ENCODE data around the gene MKRN3.

The MKRN3 gene

GRCh38 chr15:23565395-23566070 lies at the start of gene MKRN3:
Gene MKRN3, plus strand, starts transcription at chr15:23565674. Its CDS starts 109 bp downstream, at chr15:23565783.
- DNase-seq (ENCODE audit: low spot score), result peak; percentile 20

GRCh38 chr15:23516866-23517265 lies 48.6 kb upstream of the MKRN3 start:
- no peak for DNase-seq (ENCODE audit: low spot score)

DNA sequence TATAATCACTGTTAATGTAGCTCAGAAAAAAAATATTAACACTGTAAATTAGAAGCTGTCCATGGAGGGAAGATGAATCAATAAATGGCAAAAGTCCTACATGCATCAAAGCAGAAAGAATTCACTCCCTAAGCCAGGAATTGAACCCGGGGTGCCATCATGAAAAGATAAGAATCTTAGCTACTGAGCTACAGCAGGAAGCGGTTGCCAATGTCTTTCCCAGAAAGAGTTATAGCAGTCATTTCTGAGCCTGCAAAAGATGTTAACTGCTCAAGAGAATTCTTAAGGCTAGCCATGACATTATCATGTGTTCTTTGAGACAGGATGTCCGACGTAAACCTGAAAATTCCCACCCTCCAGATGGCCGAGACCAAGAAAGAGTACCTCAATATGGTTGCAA lies 47.4 kb upstream of the MKRN3 start:
- DNase-seq (ENCODE audit: low spot score), result no peak

- no peak for DNase-seq (ENCODE audit: low spot score)
Measured at GRCh38 chr15:23524816-23525215, 40.7 kb upstream of the MKRN3 start.

DNA sequence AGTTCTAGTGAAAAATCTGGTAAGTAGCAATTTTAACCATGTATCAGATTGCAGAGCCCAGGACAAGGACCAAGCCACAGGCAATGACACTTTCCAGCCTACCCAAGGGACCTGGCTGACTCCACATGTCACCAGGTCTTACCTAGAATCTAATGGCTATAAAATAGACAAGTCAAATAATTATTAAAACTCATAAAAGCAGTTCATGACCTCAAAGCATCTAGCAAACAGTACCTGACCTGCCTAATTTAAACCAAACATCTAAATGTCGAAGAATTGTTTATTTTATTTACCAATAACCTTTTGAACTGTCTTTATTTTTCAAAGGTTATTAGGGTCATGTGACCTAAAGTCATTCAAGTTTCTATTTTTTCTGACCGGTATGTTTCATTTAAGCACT lies 35.6 kb upstream of the MKRN3 start:
- no peak for DNase-seq (ENCODE audit: low spot score)

DNA sequence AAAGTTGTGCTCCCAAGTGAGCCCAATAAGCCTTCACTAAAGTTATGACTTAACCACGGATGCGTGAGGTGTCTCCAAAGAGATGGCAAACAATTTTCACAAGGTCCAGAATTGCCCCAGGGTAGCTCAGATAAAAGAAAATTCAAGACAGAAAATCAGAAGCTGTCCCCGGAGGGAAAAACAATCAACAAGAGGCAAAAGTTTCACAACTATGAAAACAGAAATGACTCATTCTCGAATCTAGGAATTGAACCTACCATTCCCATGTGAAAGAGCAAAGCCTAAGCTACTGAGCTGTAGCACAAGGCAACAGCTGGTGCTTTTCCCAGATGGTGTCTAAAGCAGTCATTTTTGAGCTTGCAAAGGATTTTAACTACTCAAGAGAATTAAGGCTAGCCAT lies 33.5 kb upstream of the MKRN3 start:
- DNase-seq (ENCODE audit: low spot score), result no peak

- no peak for DNase-seq (ENCODE audit: low spot score)
Measured at GRCh38 chr15:23536659-23537058, 28.8 kb upstream of the MKRN3 start.

GRCh38 chr15:23538648-23539047 lies 26.8 kb upstream of the MKRN3 start:
- no peak for DNase-seq (ENCODE audit: low spot score)

- no peak for DNase-seq (ENCODE audit: low spot score)
Measured at GRCh38 chr15:23539892-23540291, 25.6 kb upstream of the MKRN3 start.

DNA sequence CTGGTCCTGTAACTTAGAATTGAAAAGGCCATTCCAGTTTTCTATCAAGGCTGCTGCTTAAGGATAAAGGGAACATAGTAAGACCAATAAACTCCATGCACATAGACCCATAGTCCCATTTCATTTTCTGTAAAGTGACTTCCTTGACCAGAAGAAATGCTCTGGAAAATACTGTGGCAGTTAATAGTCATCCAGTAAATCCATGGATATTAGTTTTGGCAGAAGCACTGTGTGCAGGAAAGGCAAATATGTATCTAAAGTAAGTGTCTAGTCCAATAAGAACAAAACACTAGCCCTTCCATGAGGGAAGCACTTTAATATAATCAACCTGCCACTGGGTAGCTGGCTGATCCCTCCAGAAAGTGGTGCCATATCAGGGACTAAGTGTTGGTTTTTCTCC lies 19.3 kb upstream of the MKRN3 start:
- DNase-seq (ENCODE audit: low spot score), result no peak

GRCh38 chr15:23548071-23548470 lies 17.4 kb upstream of the MKRN3 start:
- DNase-seq (ENCODE audit: low spot score), result no peak

GRCh38 chr15:23561914-23562313 lies 3.6 kb upstream of the MKRN3 start:
- DNase-seq (ENCODE audit: low spot score), result no peak

DNA sequence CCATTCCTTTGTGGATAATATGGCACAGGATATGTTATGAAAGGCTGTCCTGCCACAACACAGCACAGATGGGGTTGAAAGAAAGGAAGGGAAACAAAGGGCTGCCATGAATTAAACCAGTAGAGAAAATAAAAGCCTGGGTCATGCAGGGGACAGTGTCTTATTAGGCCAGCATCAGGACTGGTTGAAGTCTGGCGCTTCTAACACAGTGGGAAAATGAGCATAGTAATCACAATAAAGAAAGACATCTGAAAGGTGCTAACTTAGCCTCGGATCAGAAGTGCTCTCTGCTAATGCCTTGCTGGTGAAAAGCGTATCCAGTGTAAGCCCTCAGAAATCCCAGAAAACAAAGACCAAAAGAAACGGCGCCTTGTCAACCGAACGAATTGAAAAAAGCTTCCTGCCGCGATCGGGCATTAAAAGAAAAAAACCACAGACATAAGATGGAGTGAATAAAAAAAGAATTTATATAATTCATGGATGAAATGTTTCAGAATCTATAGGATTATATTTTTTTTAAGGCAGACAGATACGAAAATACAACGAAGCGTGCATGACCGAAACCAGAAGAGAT lies 566 bp upstream of the MKRN3 start:
- no peak for DNase-seq (ENCODE audit: low spot score)

- DNase-seq (ENCODE audit: low spot score), result no peak
Measured at GRCh38 chr15:23566071-23566554, 639 bp downstream of the MKRN3 start.

DNA sequence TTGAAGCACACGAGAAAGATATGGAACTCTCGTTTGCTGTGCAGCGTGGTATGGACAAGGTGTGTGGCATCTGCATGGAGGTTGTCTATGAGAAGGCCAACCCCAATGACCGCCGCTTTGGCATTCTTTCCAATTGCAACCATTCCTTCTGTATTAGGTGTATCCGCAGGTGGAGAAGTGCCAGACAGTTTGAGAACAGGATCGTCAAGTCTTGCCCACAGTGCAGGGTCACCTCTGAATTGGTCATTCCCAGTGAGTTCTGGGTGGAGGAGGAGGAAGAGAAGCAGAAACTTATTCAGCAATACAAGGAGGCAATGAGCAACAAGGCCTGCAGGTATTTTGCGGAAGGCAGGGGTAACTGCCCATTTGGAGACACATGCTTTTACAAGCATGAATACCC lies 1.2 kb downstream of the MKRN3 start:
- DNase-seq (ENCODE audit: low spot score), result no peak

DNA sequence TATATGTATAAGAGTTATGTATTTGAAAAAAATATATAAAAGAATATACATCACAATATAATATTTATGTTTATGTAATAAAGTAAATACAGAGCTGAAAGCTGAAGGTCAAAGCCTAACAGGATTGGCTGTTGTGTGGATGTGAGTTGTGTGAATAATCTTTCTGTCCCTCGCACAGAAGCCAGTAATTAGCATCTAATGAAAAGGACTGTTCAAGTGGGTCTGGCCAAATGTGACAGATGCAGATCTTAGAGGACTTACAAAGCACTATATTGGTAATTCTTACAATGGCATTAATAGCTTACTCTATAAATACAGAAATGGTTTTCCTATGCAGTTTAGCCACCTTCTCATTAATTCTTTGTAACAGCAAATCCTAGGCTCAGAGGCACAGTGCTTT lies 2.4 kb downstream of the MKRN3 start:
- DNase-seq (ENCODE audit: low spot score), result no peak

DNA sequence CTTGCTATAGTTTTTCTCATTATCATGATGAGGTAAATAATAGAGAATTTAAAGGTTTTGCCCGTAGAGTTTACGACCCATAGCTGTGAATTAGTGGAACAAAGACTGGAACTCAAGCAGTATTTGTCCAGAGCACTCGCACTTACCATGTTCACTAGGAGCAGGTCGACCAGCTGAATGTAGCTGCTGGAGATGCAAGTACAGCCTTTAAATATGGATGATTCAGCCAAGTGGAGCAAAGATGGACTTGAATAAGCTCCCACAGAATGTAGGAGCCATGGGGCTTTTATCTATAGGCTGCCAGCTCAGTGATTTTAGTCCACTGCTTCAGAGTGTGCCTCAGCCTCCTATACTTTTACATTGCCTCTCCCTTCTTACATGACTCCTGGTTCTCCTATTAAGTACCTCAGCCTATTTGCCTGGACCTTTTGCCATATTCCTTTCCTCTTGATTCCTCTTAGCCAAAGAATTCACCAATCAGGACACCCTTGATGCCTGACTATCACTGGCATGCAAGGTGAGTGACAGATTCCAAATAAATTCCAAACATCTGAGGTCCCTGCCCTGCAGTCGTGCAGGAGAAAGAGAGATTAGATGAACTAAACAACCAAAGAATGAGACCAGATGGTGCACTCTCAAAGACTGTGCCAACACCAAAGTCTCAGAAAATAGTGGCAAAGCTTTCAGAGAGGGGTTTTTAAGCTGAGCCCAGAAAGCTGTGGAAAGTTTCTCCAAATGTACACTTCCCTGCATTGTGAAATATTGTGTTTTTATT lies 3.9 kb downstream of the MKRN3 start:
- no peak for DNase-seq (ENCODE audit: low spot score)

DNA sequence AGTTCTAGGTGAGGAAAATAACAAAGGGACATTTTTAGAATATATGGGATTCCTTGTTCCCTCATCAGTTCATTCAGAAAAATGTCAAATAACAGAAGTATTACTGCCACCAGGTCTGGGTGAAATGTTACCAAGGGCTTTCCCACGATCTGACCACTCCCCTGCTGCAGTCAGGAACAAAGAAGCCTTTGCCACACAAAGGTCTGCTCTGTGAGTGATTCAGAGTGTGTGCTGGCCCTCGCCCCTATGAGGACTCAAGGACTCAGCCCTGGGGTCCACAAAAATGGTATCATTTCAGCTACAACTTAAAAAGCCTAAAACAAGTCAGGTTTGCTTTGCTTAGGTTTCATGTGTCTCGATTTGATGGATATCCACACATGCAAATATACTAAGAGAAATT lies 5.0 kb downstream of the MKRN3 start:
- DNase-seq (ENCODE audit: low spot score), result no peak

DNA sequence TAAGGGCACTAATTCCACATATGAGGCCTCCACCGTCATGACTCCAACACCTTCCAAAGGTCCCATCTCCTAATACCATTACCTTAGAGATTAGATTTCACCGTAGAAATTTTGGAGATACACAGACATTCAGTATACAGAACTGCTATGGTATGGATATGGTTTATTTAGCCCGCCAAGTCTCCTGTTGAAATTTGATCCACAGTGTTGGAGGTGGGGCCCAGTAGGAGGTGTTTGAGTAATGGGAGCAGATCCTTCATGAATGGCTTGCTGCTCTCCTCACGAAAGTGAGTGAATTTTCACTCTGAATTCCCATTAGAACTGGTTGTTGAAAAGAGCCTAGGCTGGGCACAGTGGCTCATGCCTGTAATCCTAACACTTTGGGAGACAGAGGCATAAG lies 7.4 kb downstream of the MKRN3 start:
- no peak for DNase-seq (ENCODE audit: low spot score)

GRCh38 chr15:23574742-23575141 lies 9.3 kb downstream of the MKRN3 start:
- no peak for DNase-seq (ENCODE audit: low spot score)

GRCh38 chr15:23576061-23576460 lies 10.6 kb downstream of the MKRN3 start:
- no peak for DNase-seq (ENCODE audit: low spot score)

- no peak for DNase-seq (ENCODE audit: low spot score)
Measured at GRCh38 chr15:23578521-23579150, 13.2 kb downstream of the MKRN3 start.

- no peak for DNase-seq (ENCODE audit: low spot score)
Measured at GRCh38 chr15:23588268-23588667, 22.8 kb downstream of the MKRN3 start.

Measured in LoVo (cell line).